ENCODE data around the gene BTBD16. TPM values are rescaled to one million over a fixed set of nuclear protein-coding genes. Genes with fewer than 3 reads are reported as not detected.

BTBD16 gene
- total RNA-seq, 6 experiments from 2014 or later: not detected

DNA sequence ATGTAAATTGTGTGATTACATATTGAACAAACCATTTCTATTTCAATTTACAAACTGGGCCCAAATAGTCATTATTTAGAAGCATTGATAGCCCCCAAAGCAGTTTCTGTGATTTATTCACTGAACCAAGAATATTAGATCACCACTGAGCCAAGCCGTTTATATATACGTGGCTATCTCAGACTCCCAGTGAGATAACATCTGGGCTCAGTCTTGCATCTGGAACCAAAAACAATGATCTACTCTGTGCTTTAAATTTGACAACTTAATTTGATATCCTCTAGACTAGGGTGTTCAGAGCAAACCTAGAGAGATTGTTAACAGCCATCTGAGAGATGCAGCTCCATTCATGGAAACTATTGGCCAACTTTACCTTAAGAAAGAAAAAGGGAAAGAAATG lies 41.4 kb upstream of the BTBD16 start:
- H3K36me3 Mint-ChIP-seq (ENCODE audit: low read depth): peaks cover 13% of the 10 kb centered on the region
- H3K27ac Mint-ChIP-seq: no peak overlapping the region
- no peak for DNase-seq
- H3K4me3 Mint-ChIP-seq: no peak overlapping the region
- no peaks in the 10 kb centered on the region for H3K27me3 Mint-ChIP-seq (ENCODE audit: insufficient read depth)
- TF ChIP-seq, protein P1, sequence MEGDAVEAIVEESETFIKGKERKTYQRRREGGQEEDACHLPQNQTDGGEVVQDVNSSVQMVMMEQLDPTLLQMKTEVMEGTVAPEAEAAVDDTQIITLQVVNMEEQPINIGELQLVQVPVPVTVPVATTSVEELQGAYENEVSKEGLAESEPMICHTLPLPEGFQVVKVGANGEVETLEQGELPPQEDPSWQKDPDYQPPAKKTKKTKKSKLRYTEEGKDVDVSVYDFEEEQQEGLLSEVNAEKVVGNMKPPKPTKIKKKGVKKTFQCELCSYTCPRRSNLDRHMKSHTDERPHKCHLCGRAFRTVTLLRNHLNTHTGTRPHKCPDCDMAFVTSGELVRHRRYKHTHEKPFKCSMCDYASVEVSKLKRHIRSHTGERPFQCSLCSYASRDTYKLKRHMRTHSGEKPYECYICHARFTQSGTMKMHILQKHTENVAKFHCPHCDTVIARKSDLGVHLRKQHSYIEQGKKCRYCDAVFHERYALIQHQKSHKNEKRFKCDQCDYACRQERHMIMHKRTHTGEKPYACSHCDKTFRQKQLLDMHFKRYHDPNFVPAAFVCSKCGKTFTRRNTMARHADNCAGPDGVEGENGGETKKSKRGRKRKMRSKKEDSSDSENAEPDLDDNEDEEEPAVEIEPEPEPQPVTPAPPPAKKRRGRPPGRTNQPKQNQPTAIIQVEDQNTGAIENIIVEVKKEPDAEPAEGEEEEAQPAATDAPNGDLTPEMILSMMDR (IDR thresholded peaks at IDR 0.05): no peak
- H3K4me1 Mint-ChIP-seq (ENCODE audit: low read depth): no peaks in the 10 kb centered on the region
- H3K9me3 Mint-ChIP-seq: no peaks in the 10 kb centered on the region

DNA sequence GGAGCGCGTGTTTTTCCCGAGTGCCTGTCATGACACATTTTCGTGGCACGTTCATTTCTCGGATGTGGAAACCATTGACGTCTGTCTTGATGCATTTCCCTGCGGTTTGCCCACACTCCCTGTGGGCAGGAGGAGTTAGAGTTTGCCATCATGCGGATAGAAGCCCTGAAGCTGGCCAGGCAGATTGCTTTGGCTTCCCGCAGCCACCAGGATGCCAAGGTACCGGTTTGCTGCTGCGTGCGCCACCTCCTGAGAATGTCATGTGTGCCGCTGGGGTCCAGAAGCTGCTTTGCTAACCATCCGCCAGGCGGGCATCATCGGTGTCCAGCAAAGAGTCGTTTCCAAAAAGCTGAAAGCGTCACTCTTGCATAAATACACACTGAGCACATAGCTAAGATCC lies 40.9 kb upstream of the BTBD16 start:
- no peaks in the 10 kb centered on the region for H3K9me3 Mint-ChIP-seq
- no peak for DNase-seq
- H3K36me3 Mint-ChIP-seq (ENCODE audit: low read depth): peaks cover 13% of the 10 kb centered on the region
- no peaks in the 10 kb centered on the region for H3K4me1 Mint-ChIP-seq (ENCODE audit: low read depth)
- TF ChIP-seq, protein P1 (IDR thresholded peaks at IDR 0.05): no peak
- no peak overlapping the region for H3K4me3 Mint-ChIP-seq
- H3K27me3 Mint-ChIP-seq (ENCODE audit: insufficient read depth): no peaks in the 10 kb centered on the region
- no peak overlapping the region for H3K27ac Mint-ChIP-seq

DNA sequence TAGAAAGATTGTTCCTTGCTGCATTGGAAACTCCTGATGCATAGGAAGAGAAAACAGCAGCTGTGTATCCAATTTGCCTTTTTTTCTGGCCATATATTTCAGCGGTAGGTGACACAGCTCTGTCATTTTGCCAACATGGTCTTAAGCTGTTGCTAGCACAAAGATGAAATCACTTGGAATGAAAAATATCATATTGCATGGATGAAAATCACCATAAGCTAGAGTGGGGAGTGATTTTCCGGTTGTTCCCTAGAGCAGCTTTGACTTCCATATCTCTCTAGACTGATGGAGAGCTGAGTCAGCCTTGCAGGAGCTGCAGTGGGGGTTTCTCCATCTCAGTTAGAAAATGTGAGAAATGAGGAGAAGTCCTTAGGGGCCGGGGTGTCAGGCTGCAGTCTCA lies 38.3 kb upstream of the BTBD16 start:
- Mint-ChIP-seq H3K27ac (no peak overlapping the region), H3K27me3 (ENCODE audit: insufficient read depth) (no peaks in the 10 kb centered on the region), H3K36me3 (ENCODE audit: low read depth) (peaks cover 12% of the 10 kb centered on the region), H3K4me3 (no peak overlapping the region), H3K9me3 (no peaks in the 10 kb centered on the region), H3K4me1 (ENCODE audit: low read depth) (no peaks in the 10 kb centered on the region)
- TF ChIP-seq, protein P1 (IDR thresholded peaks at IDR 0.05): no peak
- no peak for DNase-seq

DNA sequence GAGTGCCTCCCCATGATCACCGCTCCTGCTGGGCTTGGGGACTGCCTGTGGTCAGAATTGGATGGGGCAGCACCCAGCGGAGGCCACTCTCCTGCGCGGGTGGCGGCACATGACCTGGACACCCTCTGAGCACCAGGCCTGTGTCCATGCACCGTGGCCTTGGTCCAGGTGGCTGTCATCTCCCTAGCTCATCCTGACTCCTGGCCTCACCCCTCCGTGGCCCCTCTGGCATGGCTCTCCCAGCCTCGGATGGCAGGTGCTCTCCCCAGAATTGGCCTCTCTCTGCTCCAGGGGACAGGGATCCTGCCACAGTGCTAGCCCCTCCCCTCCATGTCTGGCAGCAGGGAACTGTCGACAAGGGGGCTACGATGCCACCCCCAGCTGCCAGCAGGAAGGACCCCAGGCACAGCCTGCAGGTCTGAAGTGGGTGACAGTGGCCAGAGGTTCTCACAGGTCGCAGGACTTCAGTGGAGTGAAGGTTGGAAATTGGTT lies 37.2 kb upstream of the BTBD16 start:
- H3K36me3 Mint-ChIP-seq (ENCODE audit: low read depth): peaks cover 14% of the 10 kb centered on the region
- H3K27me3 Mint-ChIP-seq (ENCODE audit: insufficient read depth): no peaks in the 10 kb centered on the region
- no peak for DNase-seq
- H3K4me1 Mint-ChIP-seq (ENCODE audit: low read depth): no peaks in the 10 kb centered on the region
- TF ChIP-seq, protein P1 (IDR thresholded peaks at IDR 0.05): no peak
- H3K4me3 Mint-ChIP-seq: no peak overlapping the region
- H3K27ac Mint-ChIP-seq: no peak overlapping the region
- H3K9me3 Mint-ChIP-seq: no peaks in the 10 kb centered on the region

DNA sequence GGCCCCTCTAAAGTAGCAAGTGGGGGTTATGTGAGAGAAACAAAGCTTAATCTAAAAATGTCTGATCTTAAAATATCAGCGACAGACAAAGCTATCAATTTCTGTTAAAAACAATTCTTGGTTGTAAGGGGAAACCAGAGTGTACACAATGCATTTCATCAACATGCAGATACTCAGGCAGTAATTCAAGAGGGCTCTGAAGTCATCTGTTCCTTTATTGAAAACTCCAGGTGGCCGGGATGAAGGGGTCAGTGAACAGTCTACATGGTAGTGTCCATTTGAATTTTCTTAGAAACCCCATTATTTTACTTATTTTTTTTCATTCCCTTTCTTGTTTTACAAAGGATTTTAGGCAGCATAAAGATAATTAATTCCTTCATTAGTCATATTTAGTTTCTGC lies 36.7 kb upstream of the BTBD16 start:
- H3K36me3 Mint-ChIP-seq (ENCODE audit: low read depth): peaks cover 14% of the 10 kb centered on the region
- DNase-seq: no peak
- H3K27ac Mint-ChIP-seq: no peak overlapping the region
- TF ChIP-seq, protein P1 (IDR thresholded peaks at IDR 0.05): no peak
- H3K4me1 Mint-ChIP-seq (ENCODE audit: low read depth): no peaks in the 10 kb centered on the region
- H3K4me3 Mint-ChIP-seq: no peak overlapping the region
- H3K27me3 Mint-ChIP-seq (ENCODE audit: insufficient read depth): no peaks in the 10 kb centered on the region; the same call in 1 of the 2 replicates
- H3K9me3 Mint-ChIP-seq: no peaks in the 10 kb centered on the region
